ACC112 (cell line): Measurements from ENCODE around the gene CACYBP.
A peak's percentile ranks its signal among the peaks of the same experiment; 100 is the strongest.
"Not testable (repeated sequence)": the region's sequence is repeated elsewhere in the genome, so short reads cannot be mapped to it uniquely, and the experiment has no call there.

ENCODE experiments used
- H2AFZ ChIP-seq: fragments of 200-600 bp; sonication (generic); one replicate; pipeline ENCODE4 v1.6.0; 2017; ENCODE audit warnings: antibody characterized with exemption, low read length; ENCODE audit not compliant: unreplicated experiment
- H3K27ac ChIP-seq: fragments of 200-600 bp; sonication (generic); 2 replicates; pipeline ENCODE4 v1.5.1; 2014; ENCODE audit warnings: low read depth, mild to moderate bottlenecking, antibody characterized with exemption, low read length, moderate library complexity
- H3K27me3 ChIP-seq: fragments of 200-600 bp; sonication (generic); 2 replicates; pipeline ENCODE4 v1.6.1; 2014; ENCODE audit warnings: mild to moderate bottlenecking, antibody characterized with exemption, low read length, moderate library complexity, mixed read lengths; ENCODE audit not compliant: insufficient read depth
- H3K36me3 ChIP-seq: fragments of 200-600 bp; sonication (generic); 2 replicates; pipeline ENCODE4 v1.6.1; 2016; ENCODE audit warnings: mild to moderate bottlenecking, antibody characterized with exemption, low read length, moderate library complexity, mixed read lengths; ENCODE audit not compliant: insufficient read depth
- H3K4me1 ChIP-seq: fragments of 200-600 bp; sonication (generic); one replicate; pipeline ENCODE4 v1.6.1; 2016; ENCODE audit warnings: low read length, mixed read lengths; ENCODE audit not compliant: insufficient read depth, unreplicated experiment, control insufficient read depth
- H3K4me3 ChIP-seq: fragments of 200-600 bp; sonication (generic); 2 replicates; pipeline ENCODE4 v1.5.1; 2014; ENCODE audit warnings: mild to moderate bottlenecking, low read depth, low read length
- H3K79me2 ChIP-seq: fragments of 200-600 bp; sonication (generic); one replicate; pipeline ENCODE4 v1.6.0; 2016; ENCODE audit warnings: low read length; ENCODE audit not compliant: control insufficient read depth, unreplicated experiment, insufficient read depth

CACYBP gene

DNA sequence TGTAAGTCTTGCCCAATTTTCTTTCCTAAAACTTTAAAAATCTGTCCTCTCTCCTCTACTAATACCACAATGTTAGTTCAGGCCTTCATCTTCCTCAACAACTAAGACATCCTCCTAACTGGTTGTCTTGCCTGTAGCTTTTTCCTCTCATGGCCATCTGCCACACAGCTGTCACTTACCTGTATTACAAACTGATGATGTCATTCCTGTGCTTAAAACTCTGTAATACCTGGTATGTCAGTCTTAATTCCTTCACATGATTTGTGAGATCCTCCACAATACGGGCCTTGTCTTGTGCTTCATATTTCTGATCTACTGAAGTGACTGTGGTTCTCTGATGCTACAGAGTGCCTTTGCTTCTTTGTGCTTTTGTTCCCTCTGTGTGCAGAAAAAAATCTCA is 13.7 kb downstream of the CACYBP start:
- no peak overlapping the region for H2AFZ ChIP-seq
- H3K27ac ChIP-seq, result no peak overlapping the region
- peaks cover 59% of the 10 kb centered on the region for H3K36me3 ChIP-seq
- H3K27me3 ChIP-seq, result no peaks in the 10 kb centered on the region
- peaks cover 23% of the 10 kb centered on the region for H3K4me1 ChIP-seq
- peaks cover 3% of the 10 kb centered on the region for H3K79me2 ChIP-seq
- no peak overlapping the region for H3K4me3 ChIP-seq

DNA sequence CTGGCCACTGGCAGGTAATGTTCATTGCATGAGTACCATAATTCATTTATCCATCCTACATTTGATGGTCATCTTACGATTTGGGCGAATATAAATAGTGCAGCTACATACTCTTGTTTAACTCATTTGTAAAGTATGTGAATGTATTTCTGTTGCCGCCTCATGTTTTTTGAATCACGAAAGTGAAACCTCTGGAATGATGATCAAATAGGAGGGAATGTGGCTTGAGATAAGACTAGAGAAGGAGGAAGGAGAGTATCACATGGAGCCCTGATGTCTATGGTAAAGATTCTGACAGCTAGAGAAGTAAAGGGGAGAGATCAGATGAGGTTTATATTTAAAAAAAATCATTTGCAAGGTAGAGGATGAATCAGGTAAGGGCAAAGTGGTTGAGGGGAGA is 15.5 kb downstream of the CACYBP start:
- Histone ChIP-seq H2AFZ (no peak overlapping the region), H3K36me3 (peaks cover 50% of the 10 kb centered on the region), H3K79me2 (peaks cover 8% of the 10 kb centered on the region), H3K27me3 (no peaks in the 10 kb centered on the region), H3K4me3 (peak overlapping the region; percentile 46), H3K4me1 (peaks cover 23% of the 10 kb centered on the region), H3K27ac (peak overlapping the region; percentile 75)

DNA sequence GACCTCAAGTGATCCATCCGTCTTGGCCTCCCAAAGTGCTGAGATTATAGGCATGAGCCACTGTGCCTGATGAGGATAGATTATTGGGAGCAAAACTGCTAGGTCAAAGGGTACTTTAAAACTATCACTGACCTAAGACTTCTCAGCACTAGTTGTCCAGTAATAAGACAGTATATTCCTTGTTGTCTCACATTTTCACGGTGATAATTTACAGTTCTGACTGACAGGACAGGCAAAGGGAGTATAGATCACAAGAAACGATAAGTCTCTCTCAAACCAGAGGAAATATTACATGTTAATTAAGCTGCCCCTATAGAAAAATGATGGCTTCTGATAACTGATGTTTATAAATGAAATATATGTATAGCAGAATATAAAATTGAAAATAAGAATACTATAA is 19.8 kb downstream of the CACYBP start:
- Histone ChIP-seq H3K27me3 (no peaks in the 10 kb centered on the region), H3K79me2 (peaks cover 32% of the 10 kb centered on the region), H2AFZ (no peak overlapping the region), H3K4me3 (no peak overlapping the region), H3K36me3 (peaks cover 9% of the 10 kb centered on the region), H3K27ac (no peak overlapping the region), H3K4me1 (peaks cover 34% of the 10 kb centered on the region)

DNA sequence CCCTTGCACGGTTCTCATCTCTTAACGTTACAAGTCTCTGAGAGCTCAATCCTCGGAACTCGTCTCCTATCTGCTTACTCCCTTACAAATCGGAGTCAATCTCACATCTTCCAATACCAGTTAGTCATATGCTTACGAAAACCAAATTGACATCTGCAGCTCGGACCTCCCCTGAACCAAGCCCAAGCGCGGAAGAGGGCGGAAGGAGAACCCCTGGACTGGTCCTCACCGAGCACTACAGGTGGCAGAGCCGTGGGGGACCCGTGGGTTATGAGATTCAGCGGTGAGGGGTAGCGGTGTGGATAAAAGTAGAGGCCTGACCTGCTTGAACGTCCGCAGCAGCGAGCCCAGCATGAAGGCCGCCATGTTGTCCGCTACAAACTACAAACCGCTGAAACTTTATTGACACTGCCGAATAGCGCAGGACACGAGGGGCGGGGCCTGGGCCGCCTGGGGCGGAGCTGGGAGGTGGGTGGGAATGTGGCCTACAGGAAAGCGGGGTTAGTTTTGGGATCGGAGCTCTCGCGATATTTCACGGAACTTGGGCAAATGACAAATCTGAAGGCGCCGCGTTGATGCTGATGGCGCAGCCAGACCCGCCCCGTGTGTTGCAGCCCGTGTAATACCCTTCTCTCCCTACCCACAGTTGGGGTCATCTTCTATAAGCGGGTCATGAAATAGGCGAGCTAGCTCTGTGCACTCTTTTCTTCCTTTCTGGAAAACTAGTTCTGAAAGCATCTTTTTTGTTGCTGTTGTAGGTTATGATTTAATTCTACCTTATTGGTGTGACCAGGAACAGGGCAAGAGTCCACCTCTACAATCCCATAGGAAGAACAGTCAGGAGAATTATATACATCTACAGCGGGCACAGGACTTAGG is 23.5 kb downstream of the CACYBP start, which contains the start of gene MRPS14:
TSS of gene MRPS14 (minus strand) at position 383 of the 879 bp plus-strand sequence. CDS start at position 366, 17 bp downstream.
- H3K36me3 ChIP-seq, result peaks cover 2% of the 10 kb centered on the region; the same call in 1 of the 2 replicates

DNA sequence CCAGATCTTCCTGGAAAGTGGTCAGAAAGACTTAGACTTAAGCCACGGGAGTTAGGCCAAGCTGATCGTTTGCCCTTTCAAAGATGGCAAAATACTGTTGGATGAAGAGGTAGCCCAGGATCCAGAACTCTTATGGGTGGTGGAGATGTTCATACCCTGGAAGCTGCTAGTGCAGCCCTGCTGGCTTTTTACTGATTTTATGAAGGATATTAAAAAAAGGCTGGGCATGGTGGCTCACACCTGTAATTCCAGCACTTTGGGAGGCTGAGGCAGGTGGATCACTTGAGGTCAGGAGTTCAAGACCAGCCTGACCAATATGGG is 24.1 kb downstream of the CACYBP start:
- Histone ChIP-seq H3K4me3 (peak overlapping the region; percentile 89), H2AFZ (peak overlapping the region; percentile 100), H3K27ac (peak overlapping the region; percentile 39), H3K79me2 (peaks cover 32% of the 10 kb centered on the region), H3K4me1 (peaks cover 11% of the 10 kb centered on the region)
- not testable (repeated sequence) for H3K27me3 ChIP-seq, H3K36me3 ChIP-seq

More for the DNA sequence above, 23.5 kb downstream of the CACYBP start, which contains the start of gene MRPS14:
- Histone ChIP-seq H2AFZ (peak within 1 kb of the TSS; percentile 100), H3K27ac (peak within 1 kb of the TSS; percentile 56), H3K4me1 (peaks cover 11% of the 10 kb centered on the region), H3K4me3 (peak within 1 kb of the TSS; percentile 89), H3K27me3 (no peaks in the 10 kb centered on the region), H3K79me2 (peaks cover 32% of the 10 kb centered on the region)

DNA sequence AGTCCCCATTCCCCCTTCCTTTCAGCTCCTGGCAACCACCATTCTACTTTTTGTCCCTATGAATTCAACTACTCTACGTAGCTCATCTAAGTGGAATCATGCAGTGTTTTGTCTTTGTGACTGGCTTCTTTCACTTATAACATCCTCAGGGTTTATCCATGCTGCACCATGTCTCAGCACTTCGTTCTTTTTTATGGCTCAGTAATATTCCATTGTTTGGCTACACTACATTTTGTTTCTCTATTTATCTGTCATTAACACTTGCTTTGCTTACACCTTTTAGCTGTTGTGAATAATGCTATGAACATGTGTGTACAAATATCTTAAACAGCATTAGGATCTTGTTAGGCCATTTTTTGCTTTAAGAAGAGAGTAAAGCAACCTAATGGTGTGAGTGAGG is 25.0 kb downstream of the CACYBP start:
- no peaks in the 10 kb centered on the region for H3K36me3 ChIP-seq
- H2AFZ ChIP-seq, result no peak overlapping the region
- no peaks in the 10 kb centered on the region for H3K27me3 ChIP-seq
- H3K4me1 ChIP-seq, result peaks cover 11% of the 10 kb centered on the region
- H3K79me2 ChIP-seq, result peaks cover 29% of the 10 kb centered on the region
- no peak overlapping the region for H3K4me3 ChIP-seq
- H3K27ac ChIP-seq, result no peak overlapping the region

DNA sequence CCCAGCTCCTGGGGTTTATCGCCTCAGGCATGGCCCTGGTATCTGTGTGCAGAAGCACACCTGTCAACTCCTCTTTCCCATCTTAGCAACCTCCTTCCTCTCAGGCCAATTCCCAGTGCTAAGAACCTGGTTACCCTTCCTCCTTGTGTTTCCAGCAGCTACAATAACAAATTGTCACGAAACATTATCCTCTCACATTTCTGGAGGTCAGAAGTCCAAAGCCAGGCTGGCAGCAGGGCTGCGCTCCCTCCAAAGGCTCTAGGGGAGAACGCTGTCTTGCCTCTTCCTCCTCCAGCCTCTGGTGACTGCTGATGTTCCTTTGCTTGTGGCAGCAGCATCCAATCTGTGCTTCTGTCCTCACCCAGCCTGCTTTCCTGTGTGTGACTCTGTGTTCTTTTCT is 34.2 kb downstream of the CACYBP start:
- no peak overlapping the region for H3K4me3 ChIP-seq
- H3K27me3 ChIP-seq, result peaks cover 30% of the 10 kb centered on the region; the same call in 1 of the 2 replicates
- H3K36me3 ChIP-seq, result no peaks in the 10 kb centered on the region
- H3K27ac ChIP-seq, result no peak overlapping the region
- no peaks in the 10 kb centered on the region for H3K4me1 ChIP-seq
- H3K79me2 ChIP-seq, result no peaks in the 10 kb centered on the region
- H2AFZ ChIP-seq, result no peak overlapping the region

DNA sequence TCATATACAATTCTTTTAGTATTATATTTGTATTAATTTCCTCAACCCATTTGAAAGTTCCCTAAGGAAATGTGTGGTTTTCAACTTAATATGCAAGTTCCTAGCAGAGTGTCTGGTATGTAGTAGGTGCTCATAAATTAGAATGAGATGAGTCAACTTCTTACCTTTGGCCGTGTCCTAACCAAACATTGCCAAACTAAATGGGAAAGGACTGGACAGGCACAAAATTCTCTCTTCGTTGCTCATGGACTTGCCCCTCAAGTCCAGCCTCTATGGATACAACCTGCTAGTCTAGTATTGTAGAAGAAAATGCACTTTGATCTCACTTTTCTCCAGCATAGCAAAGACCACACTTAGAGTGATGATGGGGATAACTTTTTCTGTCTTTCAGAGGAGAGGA is 35.0 kb downstream of the CACYBP start:
- Histone ChIP-seq H3K4me1 (no peaks in the 10 kb centered on the region), H2AFZ (no peak overlapping the region), H3K27ac (no peak overlapping the region), H3K4me3 (no peak overlapping the region), H3K36me3 (no peaks in the 10 kb centered on the region), H3K79me2 (no peaks in the 10 kb centered on the region), H3K27me3 (peaks cover 38% of the 10 kb centered on the region; the same call in 1 of the 2 replicates)

DNA sequence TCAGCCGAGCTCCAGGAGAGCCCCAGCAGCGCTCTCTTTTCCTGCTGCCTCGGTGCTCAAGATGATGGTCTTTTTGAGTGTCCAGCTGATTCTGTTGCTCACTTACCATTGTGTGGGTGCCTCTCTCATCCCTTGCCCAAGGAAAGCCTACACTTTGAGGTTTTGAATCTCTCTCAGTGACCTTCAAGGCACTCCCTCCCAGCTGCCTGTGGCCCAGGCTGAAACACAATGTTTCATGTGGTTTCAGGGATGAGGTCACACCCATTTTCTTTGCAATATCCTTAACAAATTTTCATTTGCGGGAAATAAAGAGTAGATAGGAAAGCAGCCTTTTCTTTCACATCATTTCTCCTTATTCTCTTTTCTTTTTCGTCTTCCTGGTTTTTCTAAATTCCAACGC is 36.1 kb downstream of the CACYBP start:
- no peaks in the 10 kb centered on the region for H3K4me1 ChIP-seq
- H3K36me3 ChIP-seq, result no peaks in the 10 kb centered on the region
- peaks cover 43% of the 10 kb centered on the region; the same call in 1 of the 2 replicates for H3K27me3 ChIP-seq
- H3K4me3 ChIP-seq, result no peak overlapping the region
- no peak overlapping the region for H2AFZ ChIP-seq
- no peak overlapping the region for H3K27ac ChIP-seq
- H3K79me2 ChIP-seq, result no peaks in the 10 kb centered on the region

DNA sequence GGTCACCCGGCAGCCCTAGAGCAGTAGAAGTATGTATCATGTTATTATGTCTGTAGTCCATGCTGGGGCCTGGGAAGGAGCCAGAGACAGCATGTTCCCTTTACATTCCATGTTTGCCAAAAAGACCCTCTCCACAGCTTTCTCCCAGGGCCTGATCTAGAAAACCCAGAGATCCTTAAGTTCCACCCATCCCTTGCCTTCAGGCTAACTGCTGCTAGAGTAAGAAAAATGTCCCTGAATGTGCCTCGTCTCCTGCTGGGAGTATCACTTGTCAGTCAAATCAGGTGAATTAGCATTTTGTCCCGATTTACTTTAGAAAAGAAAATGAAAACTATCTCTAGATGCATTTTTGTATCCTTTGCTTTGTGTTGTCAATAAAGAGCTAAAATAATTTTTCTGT is 36.7 kb downstream of the CACYBP start:
- Histone ChIP-seq H3K4me3 (no peak overlapping the region), H3K36me3 (no peaks in the 10 kb centered on the region), H3K4me1 (no peaks in the 10 kb centered on the region), H3K27me3 (peaks cover 46% of the 10 kb centered on the region; the same call in 1 of the 2 replicates), H3K27ac (no peak overlapping the region), H3K79me2 (no peaks in the 10 kb centered on the region), H2AFZ (no peak overlapping the region)

DNA sequence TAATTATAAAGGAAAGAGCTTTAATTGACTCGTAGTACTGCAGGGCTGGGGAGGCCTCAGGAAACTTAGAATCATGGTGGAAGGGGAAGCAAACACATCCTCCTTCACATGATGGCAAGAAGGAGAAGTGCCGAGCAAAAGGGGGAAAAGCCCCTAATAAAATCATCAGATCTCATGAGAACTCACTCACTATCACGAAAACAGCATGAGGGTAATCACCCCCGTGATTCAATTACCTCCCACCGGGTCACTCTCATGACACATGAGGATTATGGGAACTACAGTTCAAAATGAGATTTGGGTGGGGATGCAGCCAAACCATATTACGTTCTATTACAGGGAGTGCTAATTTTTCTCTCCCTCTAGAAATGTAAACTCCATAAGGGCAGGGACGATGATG is 37.7 kb downstream of the CACYBP start:
- peaks cover 46% of the 10 kb centered on the region; the same call in 1 of the 2 replicates for H3K27me3 ChIP-seq
- no peak overlapping the region for H3K4me3 ChIP-seq
- H3K79me2 ChIP-seq, result no peaks in the 10 kb centered on the region
- no peaks in the 10 kb centered on the region for H3K4me1 ChIP-seq
- no peak overlapping the region for H2AFZ ChIP-seq
- H3K27ac ChIP-seq, result no peak overlapping the region
- H3K36me3 ChIP-seq, result no peaks in the 10 kb centered on the region
